ENCODE measurements around the gene PHF24. TPM values are rescaled to one million over a fixed set of nuclear protein-coding genes. Genes with fewer than 3 reads are reported as not detected.

The PHF24 gene
- total RNA-seq, 1 experiment from 2014 or later, result 0.47 TPM

GRCh38 chr9:34958411-34958982 lies 412 bp downstream of the PHF24 start:
- Histone ChIP-seq H4K20me1 (ENCODE audit: insufficient read depth) (no peaks in the 10 kb centered on the region), H3K27ac (ENCODE audit: low read depth, low read length) (no peak overlapping the region), H3K4me2 (ENCODE audit: low read length) (no peak overlapping the region), H2AFZ (ENCODE audit: low read depth, low read length, poor library complexity, severe bottlenecking) (no peak overlapping the region), H3K79me2 (ENCODE audit: insufficient read depth, low read length) (no peaks in the 10 kb centered on the region), H3K9me3 (ENCODE audit: control insufficient read depth in 1 of 2, insufficient read depth in 1 of 2, low read depth in 1 of 2, low read length in 2 of 2) (no peaks in the 10 kb centered on the region), H3K4me3 (replicated peaks in 1 of 2; ENCODE audit: low read depth in 1 of 2, low read length in 2 of 2) (no peak overlapping the region), H3K36me3 (ENCODE audit: control insufficient read depth in 1 of 2, insufficient read depth in 2 of 2, low read length in 2 of 2) (no peaks in the 10 kb centered on the region), H3K9me2 (ENCODE audit: insufficient read depth) (no peaks in the 10 kb centered on the region), H3K4me1 (ENCODE audit: control insufficient read depth in 1 of 2, insufficient read depth in 2 of 2, low read length in 2 of 2) (no peaks in the 10 kb centered on the region), H3K9ac (ENCODE audit: low read length) (no peak overlapping the region), H3K27me3 (ENCODE audit: insufficient read depth, low read length) (peaks cover 46% of the 10 kb centered on the region)
- no peak for ATAC-seq
- POLR2A ChIA-PET, result no interaction called here
- no peak for DNase-seq (ENCODE audit: low read depth, low spot score)
- TF ChIP-seq MAX (IDR thresholded peaks at IDR 0.05) (no peak), ELF1 (IDR thresholded peaks at IDR 0.05; ENCODE audit: borderline replicate concordance, low read depth) (no peak), ZFX (IDR thresholded peaks at IDR 0.05) (no peak), EGR1 (IDR thresholded peaks at IDR 0.05; ENCODE audit: low read depth) (no peak), FOSL1 (IDR thresholded peaks at IDR 0.05; ENCODE audit: low read depth) (no peak), SIN3A (IDR thresholded peaks at IDR 0.05; ENCODE audit: low read depth) (no peak)
- intact Hi-C loops (cut with micrococcal nuclease), result no loop called here
- RAD21 ChIA-PET (ENCODE audit: low non-redundant PET in 1 of 2, low total read pairs in 2 of 2, uncharacterized antibody in 2 of 2, unreplicated experiment in 2 of 2), result no interaction called here
- CTCF ChIA-PET, result interaction anchor here (1.3 kb wide), 1 partner anchor 29 kb away, joined by 3 read pairs; no protein-coding TSS in a partner anchor
- no TSS peak for BruUV-seq (replicated peaks)

GRCh38 chr9:34959461-34959860 lies 1.4 kb downstream of the PHF24 start:
- H3K27me3 ChIP-seq (ENCODE audit: insufficient read depth, low read length), result peaks cover 56% of the 10 kb centered on the region
- intact Hi-C loops (cut with micrococcal nuclease), result no loop called here
- POLR2A ChIA-PET, result no interaction called here

More at GRCh38 chr9:34959461-34959860, 1.4 kb downstream of the PHF24 start:
- no peaks in the 10 kb centered on the region for H3K4me1 ChIP-seq (ENCODE audit: control insufficient read depth in 1 of 2, insufficient read depth in 2 of 2, low read length in 2 of 2)
- no peaks in the 10 kb centered on the region for H3K9me2 ChIP-seq (ENCODE audit: insufficient read depth)
- H3K9ac ChIP-seq (ENCODE audit: low read length), result no peak overlapping the region
- no peak overlapping the region for H2AFZ ChIP-seq (ENCODE audit: low read depth, low read length, poor library complexity, severe bottlenecking)
- TF ChIP-seq ZFX (IDR thresholded peaks at IDR 0.05) (no peak), POLR2A (IDR thresholded peaks at IDR 0.05; ENCODE audit: borderline replicate concordance, extremely low read depth, insufficient read depth, insufficient read length) (no peak)
- H3K79me2 ChIP-seq (ENCODE audit: insufficient read depth, low read length), result no peaks in the 10 kb centered on the region
- no peaks in the 10 kb centered on the region for H3K36me3 ChIP-seq (ENCODE audit: control insufficient read depth in 1 of 2, insufficient read depth in 2 of 2, low read length in 2 of 2)
- H3K27ac ChIP-seq (ENCODE audit: low read depth, low read length), result no peak overlapping the region
- BruUV-seq (replicated peaks), result no TSS peak
- DNase-seq (ENCODE audit: low read depth, low spot score) (no peak), ATAC-seq (no peak)
- H3K9me3 ChIP-seq (ENCODE audit: control insufficient read depth in 1 of 2, insufficient read depth in 1 of 2, low read depth in 1 of 2, low read length in 2 of 2), result no peaks in the 10 kb centered on the region
- no peak overlapping the region for H3K4me3 ChIP-seq (replicated peaks in 1 of 2; ENCODE audit: low read depth in 1 of 2, low read length in 2 of 2)
- CTCF ChIA-PET, result interaction anchor here (1.3 kb wide), 1 partner anchor 30 kb away, joined by 3 read pairs; no protein-coding TSS in a partner anchor
- no peak overlapping the region for H3K4me2 ChIP-seq (ENCODE audit: low read length)
- RAD21 ChIA-PET (ENCODE audit: low non-redundant PET in 1 of 2, low total read pairs in 2 of 2, uncharacterized antibody in 2 of 2, unreplicated experiment in 2 of 2), result no interaction called here
- no peaks in the 10 kb centered on the region for H4K20me1 ChIP-seq (ENCODE audit: insufficient read depth)
